CD8-positive, alpha-beta memory T cell (primary cell): ENCODE measurements around the gene GPRASP3. TPM values are rescaled to one million over a fixed set of nuclear protein-coding genes. Genes with fewer than 3 reads are reported as not detected.
"Not testable (repeated sequence)": the region's sequence is repeated elsewhere in the genome, so short reads cannot be mapped to it uniquely, and the experiment has no call there.

ENCODE experiments used
- CTCF ChIA-PET: fragments of 350-600 bp; sonication (Branson Sonifier 250); formaldehyde crosslinking; loops from one replicate; lab custom pipeline; 2021; ENCODE audit warnings: antibody characterized with exemption; lab: Charles Lee
- POLR2A ChIA-PET: fragments of 350-600 bp; sonication (Branson Sonifier 250); formaldehyde crosslinking; loops from one replicate; lab custom pipeline; 2021; ENCODE audit warnings: antibody characterized with exemption; lab: Charles Lee
- DNase-seq, 5 donors: peaks; one replicate each; pipeline versions ENCODE4 v3.0.0 to v3.0.0-alpha.2; 2020 to 2022; ENCODE audit warnings: mixed read lengths in 1 of 5
- H3K27ac ChIP-seq: one replicate; pipeline ENCODE4 v1.7.0; 2013; ENCODE audit warnings: low read depth, mild to moderate bottlenecking, low read length, moderate library complexity
- H3K27me3 ChIP-seq: 2 replicates; pipeline ENCODE4 v1.7.0; 2013; ENCODE audit warnings: low read length, mild to moderate bottlenecking; ENCODE audit not compliant: insufficient read depth, poor library complexity, severe bottlenecking
- H3K36me3 ChIP-seq: 2 replicates; pipeline ENCODE4 v1.7.0; 2013; ENCODE audit warnings: mild to moderate bottlenecking, low read length, moderate library complexity; ENCODE audit not compliant: insufficient read depth
- H3K4me1 ChIP-seq: 2 replicates; pipeline ENCODE4 v1.7.0; 2013; ENCODE audit warnings: mild to moderate bottlenecking, low read length, moderate library complexity; ENCODE audit not compliant: insufficient read depth
- H3K4me3 ChIP-seq: 2 replicates; pipeline ENCODE4 v1.7.0; 2013; ENCODE audit warnings: mild to moderate bottlenecking, low read length
- H3K9me3 ChIP-seq: 2 replicates; pipeline ENCODE4 v1.7.0; 2013; ENCODE audit warnings: mild to moderate bottlenecking, low read length
- H3K27ac Mint-ChIP-seq, 8 donors: one replicate each; pipeline ENCODE4 v1.8.0; 2020 to 2021; ENCODE audit warnings: mixed read lengths in 8 of 8, mild to moderate bottlenecking in 6 of 8, inconsistent platforms in 3 of 8, moderate library complexity in 3 of 8
- H3K27me3 Mint-ChIP-seq, 2 donors: one replicate each; pipeline ENCODE4 v1.8.0; 2020 to 2021; ENCODE audit warnings: mixed read lengths in 2 of 2, mild to moderate bottlenecking in 1 of 2, moderate library complexity in 1 of 2
- H3K36me3 Mint-ChIP-seq, 3 donors: one replicate each; pipeline ENCODE4 v1.8.0; 2020 to 2021; ENCODE audit warnings: mixed read lengths in 3 of 3, inconsistent platforms in 1 of 3, mild to moderate bottlenecking in 1 of 3
- H3K4me1 Mint-ChIP-seq, 3 donors: one replicate each; pipeline ENCODE4 v1.8.0; 2020 to 2021; ENCODE audit warnings: mixed read lengths in 3 of 3, inconsistent platforms in 1 of 3, mild to moderate bottlenecking in 1 of 3
- H3K4me3 Mint-ChIP-seq, 7 donors: one replicate each; pipeline ENCODE4 v1.8.0; 2020 to 2021; ENCODE audit warnings: mixed read lengths in 7 of 7, mild to moderate bottlenecking in 6 of 7, moderate library complexity in 4 of 7, inconsistent platforms in 2 of 7
- H3K9me3 Mint-ChIP-seq, 5 donors: one replicate each; pipeline ENCODE4 v1.8.0; 2020 to 2022; ENCODE audit warnings: mixed read lengths in 5 of 5, mild to moderate bottlenecking in 3 of 5, moderate library complexity in 2 of 5, inconsistent platforms in 1 of 5
- polyA plus RNA-seq: library from polyadenylated mRNA; unstranded; fragments of 300-500 nt; fragmentation: Illumina TruSeq; gene quantifications from one replicate; pipeline ENCODE4 v1.2.3, GENCODE V29; 2021
- total RNA-seq, 2 experiments: library from RNA; stranded (reverse); gene quantifications; one replicate each; pipeline ENCODE4 v1.2.3, GENCODE V29; 2021

The GPRASP3 gene
- total and polyA plus RNA-seq, 3 experiments from 2014 or later, result 1.2 to 3.0 (median 1.9) TPM

DNA sequence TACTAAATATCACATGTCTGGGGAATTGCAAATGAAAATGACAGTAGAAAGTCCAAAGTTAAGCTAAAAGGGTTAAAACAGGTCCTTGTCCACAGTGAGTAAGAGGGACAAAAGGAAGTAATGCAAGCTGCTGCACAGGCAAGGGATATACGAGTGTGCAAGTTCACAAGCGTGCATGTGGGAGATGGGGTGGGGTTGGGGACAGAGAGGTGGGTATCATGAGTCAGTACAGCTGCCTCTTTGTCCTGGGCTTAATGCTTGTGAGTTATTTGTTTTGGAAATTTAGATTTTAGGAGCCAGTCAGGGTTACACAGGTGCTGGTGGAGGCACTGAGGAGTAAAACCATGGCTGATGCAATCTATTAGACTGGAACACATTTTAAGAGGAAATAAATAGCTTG is 11.6 kb upstream of the GPRASP3 start:
- Mint-ChIP-seq H3K9me3 (peaks cover 0 to 1% (median 0%) of the 10 kb centered on the region in 5 donors), H3K4me1 (peaks cover 10 to 26% (median 16%) of the 10 kb centered on the region in 3 donors), H3K27ac (no peak overlapping the region), H3K4me3 (peak overlapping the region in 1 of 7 donors; percentile 33), H3K36me3 (no peaks in the 10 kb centered on the region), H3K27me3 (peaks cover 14 to 17% of the 10 kb centered on the region in 2 donors)
- DNase-seq, result no peak
- Histone ChIP-seq H3K9me3 (no peaks in the 10 kb centered on the region), H3K4me1 (no peaks in the 10 kb centered on the region), H3K36me3 (no peaks in the 10 kb centered on the region), H3K4me3 (no peak overlapping the region), H3K27ac (no peak overlapping the region), H3K27me3 (no peaks in the 10 kb centered on the region)
- ChIA-PET POLR2A (no interaction called here), CTCF (interaction anchor here (1.0 kb wide), 1 partner anchor 15 kb away, joined by 3 read pairs; no protein-coding TSS in a partner anchor)

DNA sequence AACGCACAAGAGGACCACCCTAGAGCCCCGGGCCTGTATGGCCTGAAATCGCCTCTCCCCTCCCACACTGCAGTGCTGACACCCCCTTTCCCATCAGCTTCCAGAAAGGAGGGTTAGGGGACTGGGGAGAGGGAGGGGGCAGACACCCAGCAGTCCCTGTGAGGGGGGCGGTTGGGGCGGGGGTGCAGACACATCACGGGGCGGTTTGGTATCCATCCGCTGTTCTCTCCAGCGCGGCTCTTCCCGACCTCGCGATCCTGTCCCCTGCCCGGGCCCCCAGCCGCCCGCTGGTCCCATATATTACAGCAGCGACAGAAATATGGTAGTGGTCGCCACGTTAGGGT is 8.7 kb upstream of the GPRASP3 start:
- H3K9me3 Mint-ChIP-seq, result no peaks in the 10 kb centered on the region
- Histone ChIP-seq H3K27ac (no peak overlapping the region), H3K36me3 (no peaks in the 10 kb centered on the region), H3K27me3 (no peaks in the 10 kb centered on the region), H3K9me3 (no peaks in the 10 kb centered on the region), H3K4me1 (no peaks in the 10 kb centered on the region), H3K4me3 (no peak overlapping the region)
- H3K36me3 Mint-ChIP-seq, result no peaks in the 10 kb centered on the region
- H3K4me1 Mint-ChIP-seq, result peaks cover 10 to 26% (median 16%) of the 10 kb centered on the region in 3 donors
- H3K4me3 Mint-ChIP-seq, result peak overlapping the region in 5 of 7 donors; percentile 82 to 88 (median 83)
- DNase-seq, result no peak
- peaks cover 17 to 18% of the 10 kb centered on the region in 2 donors for H3K27me3 Mint-ChIP-seq
- CTCF ChIA-PET, result no interaction called here
- POLR2A ChIA-PET, result no interaction called here
- H3K27ac Mint-ChIP-seq, result no peak overlapping the region

DNA sequence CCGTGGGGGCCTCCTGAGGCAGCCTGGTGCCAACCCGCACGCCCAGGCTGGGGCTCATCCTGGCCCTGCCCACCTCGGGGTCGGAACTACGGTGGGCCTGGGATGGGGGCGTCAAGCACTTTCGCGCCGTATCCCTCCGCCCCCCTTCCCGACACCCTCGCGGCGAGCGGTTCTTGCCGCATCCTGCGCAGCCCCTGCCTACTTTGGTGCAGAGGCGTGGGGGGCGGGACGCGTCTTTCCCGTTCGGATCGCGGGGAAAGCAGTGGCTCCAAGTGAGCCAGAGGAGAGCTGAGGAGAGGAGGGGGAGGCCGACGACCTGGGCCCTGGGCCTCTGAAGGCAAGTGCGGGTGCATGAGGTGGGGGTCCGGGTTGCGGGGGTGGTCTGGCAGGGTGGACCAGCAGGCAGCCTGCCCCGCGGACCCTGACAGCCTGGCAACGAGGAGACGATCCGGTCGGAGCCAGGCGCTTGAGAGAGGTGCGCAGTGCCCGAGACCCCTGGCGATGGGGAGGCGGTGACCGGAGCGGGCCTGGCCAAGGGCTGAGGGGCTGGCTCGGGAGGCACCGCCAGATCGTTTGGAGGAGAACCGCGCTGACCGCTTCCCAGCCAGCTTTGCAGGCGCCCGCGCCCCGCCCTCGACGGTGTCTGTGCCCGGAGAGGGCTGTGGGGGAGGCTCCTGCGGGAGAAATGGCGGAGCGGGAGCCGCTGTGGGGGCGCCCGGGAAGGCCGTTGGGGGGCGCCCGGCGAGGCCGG is 8.2 kb upstream of the GPRASP3 start, which contains the start of gene GPRASP2:
Gene GPRASP2, plus strand, starts transcription at position 233 of the 751 bp plus-strand sequence. CDS start 2,422 bp downstream, outside the sequence.
- Mint-ChIP-seq H3K27ac (peak within 1 kb of the TSS in 5 of 8 donors; percentile 39 to 91 (median 60)), H3K4me3 (peak within 1 kb of the TSS; percentile 64 to 90 (median 83)), H3K27me3 (peaks cover 17 to 18% of the 10 kb centered on the region in 2 donors), H3K4me1 (peaks cover 10 to 26% (median 16%) of the 10 kb centered on the region in 3 donors), H3K36me3 (no peaks in the 10 kb centered on the region), H3K9me3 (no peaks in the 10 kb centered on the region)
- Histone ChIP-seq H3K4me1 (no peaks in the 10 kb centered on the region), H3K27me3 (no peaks in the 10 kb centered on the region), H3K9me3 (no peaks in the 10 kb centered on the region), H3K36me3 (no peaks in the 10 kb centered on the region), H3K27ac (no peak within 1 kb of the TSS), H3K4me3 (peak within 1 kb of the TSS; percentile 37)
- DNase-seq, result peak in 2 of 5 donors; percentile 1 to 35
- CTCF ChIA-PET, result no interaction called here
- POLR2A ChIA-PET, result no interaction called here

DNA sequence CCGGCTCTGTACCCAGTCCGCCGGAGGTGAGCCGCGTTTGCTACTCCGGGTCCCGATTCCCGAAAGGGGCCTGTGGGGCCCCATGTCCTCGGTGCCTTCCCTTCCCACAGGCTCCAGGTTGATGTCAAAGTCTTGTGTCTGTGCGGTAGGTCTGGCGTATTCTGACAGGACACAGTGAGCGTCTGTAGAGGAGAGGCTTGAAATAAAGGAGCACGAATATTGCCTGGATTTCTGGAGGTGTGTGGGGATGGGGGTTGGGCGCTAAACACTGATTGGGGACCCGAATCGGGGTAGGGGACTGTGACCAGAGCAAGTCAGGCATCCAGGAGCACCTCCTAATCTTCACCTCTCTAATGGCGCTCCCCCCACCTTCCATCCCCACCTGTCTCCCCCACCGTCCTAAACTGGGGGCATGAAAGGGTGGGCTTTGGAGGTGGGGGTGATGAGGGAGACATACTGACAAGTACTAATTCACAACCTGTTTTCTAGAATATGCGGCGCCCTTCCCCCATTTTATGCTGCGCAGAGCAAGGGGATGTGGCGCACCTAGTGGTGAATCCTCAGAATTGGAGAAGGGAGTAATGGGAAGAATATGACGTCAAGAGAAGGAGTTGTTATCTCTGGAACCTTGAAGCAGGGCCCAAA is 7.4 kb upstream of the GPRASP3 start:
- Mint-ChIP-seq H3K4me1 (peaks cover 10 to 26% (median 16%) of the 10 kb centered on the region in 3 donors), H3K9me3 (no peaks in the 10 kb centered on the region), H3K27me3 (peaks cover 17 to 18% of the 10 kb centered on the region in 2 donors), H3K4me3 (peak overlapping the region; percentile 50 to 89 (median 76)), H3K27ac (no peak overlapping the region), H3K36me3 (no peaks in the 10 kb centered on the region)
- Histone ChIP-seq H3K4me1 (no peaks in the 10 kb centered on the region), H3K27ac (no peak overlapping the region), H3K4me3 (peak overlapping the region; percentile 37), H3K27me3 (no peaks in the 10 kb centered on the region), H3K36me3 (no peaks in the 10 kb centered on the region), H3K9me3 (no peaks in the 10 kb centered on the region)
- peak in 1 of 5 donors; percentile 25 for DNase-seq
- POLR2A ChIA-PET, result no interaction called here
- CTCF ChIA-PET, result no interaction called here

DNA sequence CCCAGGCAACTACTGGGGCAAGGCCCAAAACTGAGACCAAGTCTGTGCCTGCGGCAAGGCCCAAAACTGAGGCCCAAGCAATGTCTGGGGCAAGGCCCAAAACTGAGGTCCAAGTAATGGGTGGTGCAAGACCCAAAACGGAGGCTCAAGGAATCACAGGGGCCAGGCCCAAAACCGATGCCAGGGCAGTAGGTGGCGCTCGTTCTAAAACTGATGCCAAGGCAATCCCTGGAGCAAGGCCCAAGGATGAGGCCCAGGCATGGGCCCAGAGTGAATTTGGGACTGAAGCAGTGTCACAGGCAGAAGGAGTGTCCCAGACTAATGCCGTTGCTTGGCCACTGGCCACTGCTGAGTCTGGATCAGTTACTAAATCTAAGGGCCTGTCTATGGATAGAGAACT is 5.5 kb upstream of the GPRASP3 start:
- H3K27ac Mint-ChIP-seq, result no peak overlapping the region

DNA sequence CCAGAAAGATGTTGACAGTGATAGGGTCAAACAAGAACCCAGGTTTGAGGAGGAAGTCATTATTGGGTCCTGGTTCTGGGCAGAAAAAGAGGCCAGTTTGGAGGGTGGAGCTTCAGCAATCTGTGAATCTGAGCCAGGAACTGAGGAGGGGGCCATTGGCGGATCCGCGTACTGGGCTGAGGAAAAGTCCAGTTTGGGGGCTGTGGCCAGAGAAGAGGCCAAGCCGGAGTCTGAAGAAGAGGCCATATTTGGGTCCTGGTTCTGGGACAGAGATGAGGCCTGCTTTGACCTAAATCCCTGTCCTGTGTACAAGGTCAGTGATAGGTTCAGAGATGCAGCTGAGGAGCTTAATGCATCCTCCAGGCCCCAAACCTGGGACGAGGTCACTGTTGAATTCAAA is 4.6 kb upstream of the GPRASP3 start:
- ChIA-PET POLR2A (no interaction called here), CTCF (no interaction called here)
- no peaks in the 10 kb centered on the region for H3K4me1 ChIP-seq
- H3K9me3 Mint-ChIP-seq, result no peaks in the 10 kb centered on the region
- no peaks in the 10 kb centered on the region for H3K36me3 ChIP-seq
- no peaks in the 10 kb centered on the region for H3K27me3 ChIP-seq
- H3K9me3 ChIP-seq, result no peaks in the 10 kb centered on the region
- H3K27ac ChIP-seq, result no peak overlapping the region
- DNase-seq, result no peak
- no peak overlapping the region for H3K4me3 Mint-ChIP-seq
- H3K27me3 Mint-ChIP-seq, result peaks cover 6 to 16% of the 10 kb centered on the region in 2 donors
- H3K4me1 Mint-ChIP-seq, result peaks cover 15 to 23% (median 15%) of the 10 kb centered on the region in 3 donors
- H3K27ac Mint-ChIP-seq, result no peak overlapping the region
- H3K4me3 ChIP-seq, result no peak overlapping the region
- H3K36me3 Mint-ChIP-seq, result no peaks in the 10 kb centered on the region

More for the DNA sequence above, 5.5 kb upstream of the GPRASP3 start:
- Mint-ChIP-seq H3K4me1 (peaks cover 6 to 13% (median 7%) of the 10 kb centered on the region in 3 donors), H3K4me3 (peak overlapping the region in 1 of 7 donors; percentile 27), H3K36me3 (no peaks in the 10 kb centered on the region), H3K27me3 (peaks cover 14 to 18% of the 10 kb centered on the region in 2 donors), H3K9me3 (no peaks in the 10 kb centered on the region)
- no peak overlapping the region for H3K4me3 ChIP-seq
- no peaks in the 10 kb centered on the region for H3K36me3 ChIP-seq
- no peaks in the 10 kb centered on the region for H3K27me3 ChIP-seq
- ChIA-PET POLR2A (no interaction called here), CTCF (no interaction called here)
- H3K27ac ChIP-seq, result no peak overlapping the region
- no peak for DNase-seq
- no peaks in the 10 kb centered on the region for H3K4me1 ChIP-seq
- no peaks in the 10 kb centered on the region for H3K9me3 ChIP-seq

DNA sequence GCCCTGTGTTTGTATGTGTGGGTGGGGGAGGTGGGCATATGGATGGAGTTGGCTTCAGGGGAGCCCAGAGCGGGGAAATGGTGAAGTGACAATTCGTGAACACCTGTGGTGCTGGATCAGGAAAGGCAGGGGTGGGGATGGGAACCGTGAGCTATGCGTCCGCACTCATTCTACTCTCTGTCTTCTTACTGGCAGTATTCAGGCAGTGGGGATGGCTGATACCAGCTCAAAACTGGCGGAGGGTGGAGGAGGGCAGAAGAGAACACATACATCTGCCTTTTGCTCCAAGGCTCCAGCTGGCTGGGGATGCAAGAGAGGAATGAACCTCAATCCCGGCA is 595 bp downstream of the GPRASP3 start:
- not testable (repeated sequence) for H3K9me3 ChIP-seq
- POLR2A ChIA-PET, result interaction anchor here (1.3 kb wide), 1 partner anchor 122 kb away, joined by 3 read pairs; the partner anchor contains the start of gene ARMCX5

DNA sequence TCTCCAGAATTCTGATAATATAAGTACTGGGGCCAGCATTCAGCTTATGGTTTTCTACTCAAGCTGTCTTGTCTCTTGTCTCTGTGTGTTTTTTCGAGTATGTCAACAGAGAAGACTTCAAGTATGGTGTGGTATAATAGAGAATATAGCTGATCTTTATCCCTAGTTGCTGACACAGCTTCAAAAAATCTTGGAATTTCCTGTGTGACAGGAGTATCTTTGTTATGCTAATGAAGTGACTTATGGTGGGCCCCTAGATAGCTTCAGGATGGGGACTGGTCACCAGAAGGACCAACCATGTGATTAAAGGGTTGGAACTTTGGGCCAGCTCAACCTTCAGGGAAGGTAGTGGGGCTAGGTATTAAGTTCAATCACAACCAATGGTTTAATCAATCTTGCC is 2.9 kb downstream of the GPRASP3 start:
- no peaks in the 10 kb centered on the region for H3K27me3 Mint-ChIP-seq
- peaks cover 0 to 2% (median 0%) of the 10 kb centered on the region in 5 donors for H3K9me3 Mint-ChIP-seq
- H3K27ac Mint-ChIP-seq, result no peak overlapping the region
- Histone ChIP-seq H3K4me3 (no peak overlapping the region), H3K27me3 (no peaks in the 10 kb centered on the region), H3K9me3 (no peaks in the 10 kb centered on the region), H3K4me1 (no peaks in the 10 kb centered on the region), H3K36me3 (no peaks in the 10 kb centered on the region), H3K27ac (no peak overlapping the region)
- ChIA-PET POLR2A (no interaction called here), CTCF (interaction anchor here (1.5 kb wide), 1 partner anchor 14 kb away, joined by 3 read pairs; no protein-coding TSS in a partner anchor)
- H3K4me1 Mint-ChIP-seq, result peaks cover 12 to 17% (median 17%) of the 10 kb centered on the region in 3 donors
- peak overlapping the region in 1 of 7 donors; percentile 34 for H3K4me3 Mint-ChIP-seq
- DNase-seq, result no peak
- peaks cover 0 to 3% (median 0%) of the 10 kb centered on the region in 3 donors for H3K36me3 Mint-ChIP-seq

More for the DNA sequence above, 595 bp downstream of the GPRASP3 start:
- H3K36me3 Mint-ChIP-seq, CTCF ChIA-PET, DNase-seq, H3K36me3 ChIP-seq, H3K27me3 ChIP-seq, H3K27me3 Mint-ChIP-seq, H3K4me1 ChIP-seq, H3K27ac ChIP-seq, H3K9me3 Mint-ChIP-seq: not testable (repeated sequence)
- Mint-ChIP-seq H3K4me3 (peak overlapping the region; percentile 86 to 92 (median 91)), H3K4me1 (peaks cover 12 to 17% (median 17%) of the 10 kb centered on the region in 3 donors), H3K27ac (peak overlapping the region in 1 of 8 donors; percentile 94)
- peak overlapping the region; percentile 53 for H3K4me3 ChIP-seq
